GM23248 (cell line): Measurements from ENCODE around the gene ACTR3C.
"Not testable (repeated sequence)": the region's sequence is repeated elsewhere in the genome, so short reads cannot be mapped to it uniquely, and the experiment has no call there.

Experiments
- EZH2 ChIP-seq: fragments of 200-600 bp; sonication (generic); IDR thresholded peaks from 2 replicates; pipeline ENCODE4 v1.6.1; 2018; ENCODE audit warnings: antibody characterized with exemption, mild to moderate bottlenecking; ENCODE audit not compliant: insufficient read depth, poor library complexity, severe bottlenecking
- EZH2phosphoT487 ChIP-seq: fragments of 200-600 bp; sonication (generic); IDR thresholded peaks from 2 replicates; pipeline ENCODE4 v1.6.1; 2018; ENCODE audit warnings: antibody characterized with exemption, moderate library complexity, mild to moderate bottlenecking, low read depth; ENCODE audit not compliant: insufficient read depth

GRCh38 chr7:150225444-150225843 lies 97.9 kb downstream of the ACTR3C start:
- TF ChIP-seq EZH2, EZH2phosphoT487: not testable (repeated sequence)
